Measurements from ENCODE around the gene CACNA1C.

Gene CACNA1C

DNA sequence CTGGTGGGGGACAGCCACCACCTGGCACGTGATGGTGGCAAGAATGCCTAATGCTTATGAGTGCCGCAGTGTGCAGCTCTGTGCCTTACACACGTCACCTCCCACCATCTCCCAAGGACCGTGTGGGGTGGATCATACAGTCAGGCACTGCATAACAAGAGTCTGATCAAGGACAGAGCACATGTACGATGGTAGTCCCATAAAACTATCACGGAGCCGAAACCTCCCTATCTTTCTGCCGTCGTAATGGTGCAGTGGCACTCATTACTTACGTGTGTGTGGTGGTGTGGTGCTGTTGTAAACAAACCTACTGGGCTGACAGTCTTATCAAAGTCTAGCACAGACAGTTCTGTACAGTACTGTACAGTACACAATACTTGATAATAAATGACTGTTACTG is 89.3 kb downstream of the CACNA1C start:
- DNase-seq: no peak

DNA sequence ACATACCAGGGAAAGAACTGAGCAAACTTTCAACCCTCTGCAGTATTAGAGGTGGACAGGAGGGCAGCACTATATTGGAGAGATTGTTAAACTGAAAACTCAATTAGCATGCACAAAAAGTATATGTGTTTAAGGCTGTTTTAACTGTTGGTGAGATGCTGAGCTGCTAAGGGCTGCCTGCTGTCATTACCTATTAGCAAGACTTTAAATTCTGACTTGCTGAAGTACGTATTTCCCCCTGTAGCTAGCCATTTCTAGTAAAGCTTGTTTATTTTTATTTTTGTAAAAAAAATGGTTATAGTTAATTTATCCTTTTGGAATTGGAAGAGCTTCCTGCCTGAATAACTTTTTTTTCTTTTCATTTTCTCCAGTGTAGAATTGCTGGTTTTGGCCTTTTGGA is 92.2 kb downstream of the CACNA1C start:
- no peak for DNase-seq

DNA sequence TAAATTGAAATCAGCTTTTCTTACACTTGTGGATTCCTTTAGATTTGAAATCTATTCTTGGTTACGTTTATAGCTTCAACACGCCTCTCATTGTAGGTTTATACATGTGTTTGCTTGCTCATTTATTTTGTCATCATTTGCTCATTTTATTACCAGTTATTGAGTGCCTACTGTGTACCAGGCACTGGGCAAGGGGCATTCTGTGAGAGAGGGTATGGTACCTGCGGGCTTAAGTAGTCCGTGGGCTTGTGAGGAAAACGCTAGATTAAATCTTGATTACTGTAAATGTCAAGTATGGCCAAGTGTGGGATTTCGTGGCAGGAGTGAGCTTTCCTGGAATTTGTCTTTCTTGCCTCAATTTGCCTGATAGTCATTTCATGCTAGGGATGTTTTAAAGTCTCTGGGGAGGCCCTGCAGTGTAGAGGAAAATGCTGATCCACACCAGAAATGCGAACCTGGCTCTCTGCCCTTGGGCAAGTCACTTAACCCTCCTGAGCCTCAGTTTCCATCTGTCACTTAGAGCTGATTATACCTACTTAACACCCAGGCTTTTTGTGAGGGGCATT is 92.7 kb downstream of the CACNA1C start:
- no peak for DNase-seq

DNA sequence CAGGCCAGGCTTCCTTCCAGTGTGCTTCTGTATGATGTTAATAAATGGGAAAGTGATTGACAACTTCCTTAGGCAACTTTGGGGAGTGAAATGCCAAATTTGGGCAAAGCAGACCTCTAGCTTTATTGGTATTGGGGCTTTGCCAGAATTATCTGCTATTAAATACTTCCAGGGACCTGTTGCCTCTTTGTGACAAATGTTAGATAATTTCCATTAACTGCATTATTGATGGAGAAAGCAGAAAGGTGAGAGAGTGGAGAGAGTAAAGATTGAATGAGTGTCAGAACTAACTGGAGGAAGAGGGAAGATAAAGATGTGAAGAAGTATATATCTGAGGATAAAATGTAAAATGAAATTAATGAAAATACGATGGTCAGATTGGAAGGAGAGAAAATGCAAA is 94.5 kb downstream of the CACNA1C start:
- DNase-seq: no peak

DNA sequence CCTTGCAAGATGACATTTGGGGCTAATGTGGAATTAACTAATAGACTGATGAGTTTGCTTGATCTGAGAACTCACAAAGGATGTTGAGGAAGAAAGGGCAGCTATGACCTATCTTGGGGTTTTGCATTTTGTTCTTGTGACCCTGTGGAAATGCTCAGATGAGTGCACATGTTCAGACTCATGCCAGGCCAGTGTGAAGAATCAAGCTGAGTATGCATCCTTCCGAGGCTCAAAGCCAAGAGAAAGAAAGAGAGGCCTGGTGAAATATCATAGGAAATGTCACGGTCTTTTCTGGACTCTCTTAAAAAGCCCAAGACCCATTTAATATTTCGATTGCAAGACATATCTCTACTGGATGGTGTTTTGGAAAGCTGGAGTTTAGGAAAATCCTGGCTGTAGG is 96.3 kb downstream of the CACNA1C start:
- no peak for DNase-seq

DNA sequence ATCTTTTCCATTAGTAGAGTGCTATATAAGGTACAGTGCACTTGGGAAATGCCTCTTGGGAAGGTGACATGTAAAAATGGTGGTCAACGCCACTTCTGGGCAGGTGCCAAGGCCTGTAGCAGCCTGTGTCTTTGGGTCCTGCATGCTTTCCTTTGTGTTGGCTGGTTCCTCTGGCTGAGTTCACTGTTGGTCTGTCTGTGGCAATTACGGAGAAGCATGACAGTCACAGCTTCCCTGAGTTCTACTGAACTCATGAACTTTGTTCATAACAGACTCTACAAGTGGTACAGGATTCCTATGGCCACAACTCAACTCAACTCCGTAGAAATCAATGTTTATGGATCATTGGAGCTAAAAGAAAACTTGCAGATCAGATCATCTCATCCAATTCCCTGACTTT is 98.0 kb downstream of the CACNA1C start:
- no peak for DNase-seq

DNA sequence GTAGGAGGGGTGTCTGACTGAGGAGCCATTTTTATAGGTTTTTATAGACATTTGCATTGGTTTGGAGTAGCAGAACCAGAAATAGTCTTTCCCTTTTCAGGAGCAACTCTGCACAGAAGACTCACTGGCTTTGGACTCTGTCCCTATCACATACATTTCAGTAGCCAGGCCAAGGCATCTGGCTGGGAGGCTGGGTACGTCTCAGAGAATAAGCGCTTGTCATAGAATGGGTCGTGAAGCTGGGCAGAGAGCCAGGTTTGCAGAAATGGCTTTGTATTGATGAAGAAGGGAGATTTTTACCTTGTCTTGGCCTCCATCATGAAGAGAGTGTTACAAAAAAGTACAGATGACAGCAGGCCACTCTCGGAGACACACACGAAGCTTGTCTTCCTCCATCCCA is 98.6 kb downstream of the CACNA1C start:
- no peak for DNase-seq

DNA sequence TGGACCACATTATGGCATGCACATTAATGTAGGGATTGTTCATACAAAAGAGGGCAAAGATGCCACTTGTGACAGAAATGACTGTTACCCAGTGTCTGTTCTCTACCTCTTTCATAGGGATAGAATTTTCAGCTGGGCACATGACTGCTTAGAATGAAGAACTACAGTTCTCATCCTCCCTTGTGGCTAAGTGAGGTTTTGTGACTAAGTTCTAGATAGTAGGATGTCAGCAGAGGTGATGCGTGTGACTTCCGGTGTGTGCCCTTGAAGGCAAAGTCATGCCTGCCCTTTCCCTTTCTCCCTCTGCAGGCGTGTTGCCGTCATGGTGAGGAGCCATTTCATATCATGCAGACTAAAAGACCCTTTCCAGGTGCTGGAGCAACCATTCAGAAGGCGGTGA is 99.3 kb downstream of the CACNA1C start:
- no peak for DNase-seq

DNA sequence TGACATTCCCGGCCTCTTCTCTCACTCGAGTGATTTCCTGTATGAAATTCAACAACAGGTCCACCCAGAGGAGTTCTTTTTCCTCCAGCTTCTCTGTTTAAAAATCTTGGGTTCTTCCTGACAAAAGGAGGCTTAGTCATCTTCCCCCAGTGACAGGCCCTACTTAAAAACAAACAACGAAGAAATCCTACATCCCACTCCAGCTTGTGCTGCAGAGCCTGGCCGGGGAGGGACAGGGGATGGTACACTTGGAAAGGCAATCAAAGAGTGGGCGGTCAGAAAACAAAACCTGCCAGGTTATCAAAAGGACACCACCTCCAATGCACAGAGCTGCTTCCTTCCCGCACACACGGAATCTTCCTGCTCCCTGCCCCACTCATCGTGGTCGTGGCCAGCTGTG is 101.3 kb downstream of the CACNA1C start:
- no peak for DNase-seq

DNA sequence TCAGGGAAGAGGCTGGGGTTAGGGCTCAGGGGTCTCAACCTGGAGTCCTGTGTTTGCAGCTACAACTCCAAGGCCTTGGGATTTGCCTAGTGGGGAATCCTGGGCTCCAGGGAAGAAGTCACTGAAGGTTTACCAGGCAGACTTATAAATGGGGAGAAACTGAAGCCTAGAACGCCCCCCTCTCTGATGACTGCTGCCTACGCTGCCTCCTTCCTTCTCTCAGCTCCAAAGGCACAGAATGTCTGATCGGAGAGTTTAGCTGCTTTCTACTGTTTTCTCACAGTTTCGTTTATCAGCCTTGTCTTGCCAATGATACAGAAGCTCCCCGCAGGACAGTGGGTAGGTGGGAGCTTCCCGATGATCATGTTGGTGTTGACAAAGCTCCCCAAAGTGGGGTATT is 101.7 kb downstream of the CACNA1C start:
- no peak for DNase-seq

DNA sequence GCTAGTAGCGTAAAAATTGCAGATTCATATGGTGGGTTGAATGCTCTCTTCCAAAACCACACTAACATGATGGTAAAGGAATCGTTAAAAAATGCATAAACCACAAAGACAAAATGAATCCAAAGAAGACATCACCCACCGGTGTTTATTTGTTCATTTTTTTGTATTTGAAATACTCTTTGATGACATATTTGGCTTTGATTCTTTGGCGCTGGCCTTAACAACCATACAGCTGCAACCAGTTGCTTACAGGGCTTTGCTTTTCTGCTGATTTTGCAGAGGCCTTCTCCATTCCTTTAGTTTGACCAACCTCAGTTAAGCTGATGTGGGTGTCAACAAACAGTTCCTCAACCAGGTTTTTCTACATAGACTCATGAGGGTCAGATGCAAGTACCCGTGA is 103.5 kb downstream of the CACNA1C start:
- no peak for DNase-seq

DNA sequence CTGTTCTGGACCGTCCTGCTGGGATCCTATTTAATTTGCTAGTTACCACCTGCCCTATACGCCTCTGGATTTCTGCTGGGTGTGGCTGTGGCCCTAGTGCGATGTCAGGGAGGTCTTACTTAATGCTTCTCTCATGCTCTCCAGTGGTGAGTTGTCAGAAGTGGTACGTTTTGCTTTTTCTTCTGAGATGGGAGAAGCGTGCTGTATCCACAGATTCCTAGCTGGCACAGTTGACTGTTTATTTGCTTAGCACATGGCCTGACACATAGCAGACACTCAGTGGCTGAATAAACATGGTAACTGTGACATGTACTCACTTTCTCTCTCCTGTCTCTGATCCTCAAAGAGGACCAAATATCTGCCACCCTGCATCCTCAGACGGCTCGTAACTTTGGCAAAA is 107.3 kb downstream of the CACNA1C start:
- DNase-seq: no peak

DNA sequence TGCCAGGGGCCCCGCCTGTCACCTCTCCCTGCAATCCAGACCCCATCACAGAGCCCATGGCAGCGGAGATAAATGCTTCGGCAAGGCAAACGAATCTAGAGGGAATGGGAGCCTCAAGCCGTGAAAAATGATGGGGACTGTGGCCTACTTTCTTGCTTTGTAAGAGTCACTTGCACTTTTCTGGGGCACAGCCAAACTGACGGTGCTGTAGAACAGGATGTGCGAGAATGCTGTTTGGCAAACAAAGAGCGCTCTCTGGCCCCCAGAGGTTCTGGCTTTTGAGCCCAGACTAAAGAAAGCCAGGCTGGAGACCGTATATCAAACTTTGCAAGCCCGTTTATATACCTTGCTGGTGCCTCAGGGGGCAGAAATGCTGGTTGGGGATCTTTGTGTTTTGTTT is 108.7 kb downstream of the CACNA1C start:
- DNase-seq: no peak

DNA sequence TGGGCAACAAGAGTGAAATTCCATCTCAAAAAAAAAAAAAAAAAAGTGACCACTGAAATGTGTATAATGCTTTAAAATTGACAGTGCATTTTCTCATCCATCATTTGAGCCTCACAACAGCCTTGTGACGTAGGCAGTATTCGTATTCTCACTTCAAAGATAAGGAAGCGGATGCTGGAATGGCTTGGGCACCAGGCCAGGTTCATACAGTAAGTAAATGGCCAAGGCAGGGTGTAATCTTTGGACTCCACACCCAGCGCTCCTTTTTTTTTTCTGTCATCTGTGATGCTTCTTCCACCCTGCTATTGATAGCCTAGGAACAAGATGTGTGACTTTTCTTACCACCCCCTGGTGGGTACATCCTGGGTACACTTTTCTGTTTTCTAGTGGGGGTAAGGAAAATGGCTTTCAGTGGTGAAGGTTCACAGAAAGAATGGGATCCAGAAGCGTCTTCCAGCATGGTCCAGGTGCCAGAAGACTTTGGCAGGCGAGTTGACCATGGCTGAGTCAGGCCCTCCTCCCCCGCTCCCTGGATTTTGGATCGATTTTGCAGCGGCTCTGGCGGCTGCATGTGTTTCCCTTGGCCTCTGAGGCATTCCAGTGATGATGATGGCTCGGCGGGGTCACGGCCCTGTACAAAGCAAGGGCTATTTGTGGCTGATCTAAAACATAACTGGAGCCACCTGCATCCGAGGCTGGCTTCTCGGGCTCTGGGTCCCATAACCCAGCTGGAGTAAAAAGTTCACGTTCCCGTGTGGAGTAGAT is 110.6 kb downstream of the CACNA1C start:
- DNase-seq: no peak

DNA sequence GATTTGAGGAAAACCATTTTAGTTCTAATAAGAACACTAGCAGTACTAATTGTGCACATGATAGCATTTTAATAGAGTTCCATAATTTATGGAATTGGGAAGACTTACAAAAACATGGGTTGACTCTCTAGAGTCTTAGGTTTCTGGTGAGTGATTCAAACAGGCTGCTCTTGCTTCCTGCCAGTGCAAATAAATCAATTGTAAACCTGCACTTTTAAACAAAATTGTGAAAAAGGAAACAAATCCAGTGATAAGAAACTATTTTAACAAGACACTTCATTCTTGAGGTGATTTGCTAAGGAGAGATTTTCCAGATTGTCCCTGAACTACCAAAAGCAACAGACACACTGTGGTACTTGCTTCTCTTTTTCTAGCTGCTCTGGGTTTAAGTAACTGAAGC is 112.2 kb downstream of the CACNA1C start:
- no peak for DNase-seq

DNA sequence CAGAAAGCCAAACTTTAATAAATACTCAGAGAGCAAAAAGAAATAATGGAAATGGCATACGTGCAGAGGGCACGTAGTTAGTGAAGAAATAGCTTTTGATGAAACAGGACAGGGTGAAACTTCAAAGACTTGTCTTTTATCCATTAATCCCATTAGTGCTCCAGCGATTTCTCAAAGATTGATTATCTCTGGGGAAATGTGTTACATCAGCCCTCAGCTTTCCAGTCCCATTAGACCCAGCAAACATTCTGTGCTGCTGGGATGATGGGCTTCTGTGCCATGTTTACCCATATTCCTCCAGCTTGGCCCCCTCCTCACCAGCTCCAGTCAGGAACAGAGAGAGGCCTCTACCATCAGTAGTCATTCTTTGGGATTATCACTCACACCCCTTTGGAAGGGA is 113.1 kb downstream of the CACNA1C start:
- no peak for DNase-seq

DNA sequence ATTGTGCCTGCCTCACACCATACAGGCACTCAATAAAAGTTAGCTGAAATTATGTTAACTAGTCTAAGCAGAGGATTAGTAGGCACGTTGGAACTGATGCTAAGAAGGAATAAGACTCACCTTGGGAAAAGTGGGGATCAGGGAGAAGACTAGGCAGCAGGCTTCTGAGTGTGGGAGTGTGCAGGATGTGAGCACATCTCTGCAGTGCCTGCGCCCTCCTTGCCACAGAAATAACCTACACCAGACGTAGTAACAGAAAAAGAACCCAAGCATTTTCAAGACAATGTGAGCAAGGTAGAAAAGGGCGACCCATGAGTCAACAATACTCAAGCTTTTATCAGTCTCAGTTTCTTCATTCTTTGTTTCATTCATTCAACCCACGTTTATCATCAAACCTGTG is 113.9 kb downstream of the CACNA1C start:
- no peak for DNase-seq

DNA sequence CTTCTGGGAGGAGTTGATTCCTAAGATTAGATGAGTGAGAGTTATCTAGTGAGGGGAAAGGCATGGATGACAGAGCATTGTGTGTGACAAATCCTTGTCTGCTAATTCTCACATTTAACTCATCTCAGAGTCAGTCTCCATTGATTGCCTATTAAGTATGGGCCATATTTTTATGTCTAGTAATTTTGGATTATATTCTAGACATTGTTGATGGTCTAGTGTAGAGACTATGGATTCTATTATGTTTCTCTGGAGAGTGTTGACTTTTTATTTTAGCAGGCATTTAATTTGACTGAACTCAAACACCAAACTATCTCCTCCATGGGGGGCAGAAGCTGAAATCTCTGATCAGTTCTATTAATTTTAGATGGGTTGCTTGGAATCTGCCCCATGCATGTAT is 114.4 kb downstream of the CACNA1C start:
- DNase-seq: no peak

DNA sequence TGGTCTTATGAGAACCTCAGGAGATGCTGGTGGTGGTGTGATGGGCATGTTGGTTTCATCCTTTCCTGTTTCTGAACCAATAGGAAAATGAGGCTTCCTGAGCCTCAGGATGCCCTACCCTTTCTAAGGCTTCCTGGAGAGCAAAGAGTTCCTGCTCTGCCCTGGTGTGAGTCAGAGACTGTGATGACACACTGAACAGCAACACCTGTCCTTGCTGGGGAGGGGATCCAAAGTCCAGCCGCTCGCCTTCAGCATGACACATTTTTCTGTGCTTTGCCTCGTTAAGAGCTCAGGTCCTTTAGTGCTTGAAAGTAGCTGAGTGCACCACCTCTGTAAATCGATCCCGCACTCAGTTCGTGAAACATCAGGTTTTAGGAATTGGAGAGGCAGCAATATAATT is 116.0 kb downstream of the CACNA1C start:
- DNase-seq: no peak

DNA sequence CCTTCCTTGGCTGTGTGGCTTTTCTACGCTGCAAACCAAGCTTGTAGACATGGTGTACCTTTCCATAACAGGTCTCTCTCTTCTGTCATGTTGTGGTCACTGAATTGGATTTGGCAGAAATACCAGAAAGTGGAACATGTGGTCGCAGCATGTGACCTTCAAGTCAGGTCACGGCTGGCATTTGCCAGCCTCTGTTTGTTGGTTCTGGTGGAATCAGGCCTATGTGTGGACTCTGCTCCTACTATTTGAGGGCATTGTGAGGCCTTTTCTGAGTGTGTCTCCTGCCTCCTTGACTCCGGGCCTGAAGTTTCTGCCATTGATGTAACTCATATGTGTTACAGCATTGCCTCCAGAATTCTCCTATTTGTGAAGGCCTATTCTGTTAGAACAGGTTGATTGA is 116.7 kb downstream of the CACNA1C start:
- DNase-seq: no peak

DNA sequence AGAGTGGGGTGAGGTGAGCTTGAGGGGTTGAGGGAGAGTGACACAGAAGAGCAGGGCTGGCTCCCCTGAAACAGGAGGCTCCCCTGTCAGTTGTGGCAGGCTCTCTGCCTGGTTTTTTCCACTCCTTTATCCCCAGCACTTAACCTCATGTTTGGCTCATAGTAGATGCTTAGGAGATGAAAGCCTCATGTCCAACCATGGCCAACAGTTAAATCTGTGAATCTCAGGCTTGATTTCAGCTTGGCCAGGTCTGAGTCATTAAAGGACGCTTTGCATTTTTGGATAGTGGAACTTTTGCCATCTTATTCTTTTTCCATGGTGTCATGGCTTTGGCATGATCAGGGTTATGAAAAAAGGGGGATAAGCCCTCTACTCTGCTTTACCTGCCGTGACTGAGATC is 117.2 kb downstream of the CACNA1C start:
- no peak for DNase-seq

DNA sequence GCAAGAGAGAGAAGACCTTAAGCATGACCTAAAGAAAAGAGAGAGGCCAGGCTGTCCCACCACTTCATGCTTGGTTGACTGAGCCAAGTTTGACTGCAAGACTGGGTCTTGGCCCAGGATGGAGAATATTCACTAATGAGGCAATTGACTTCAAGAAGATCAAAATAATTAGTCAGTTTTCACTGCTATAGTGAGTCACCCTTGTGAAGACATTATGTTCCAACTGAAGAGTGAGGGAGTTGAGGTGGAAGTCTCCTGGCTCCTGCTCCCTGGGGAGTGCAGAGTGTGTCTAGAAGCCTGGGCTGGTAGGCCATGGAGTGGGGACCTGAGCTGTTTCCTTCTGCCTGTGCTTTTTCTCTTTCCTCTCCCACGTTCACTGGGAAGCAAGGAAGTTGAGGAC is 117.6 kb downstream of the CACNA1C start:
- no peak for DNase-seq

DNA sequence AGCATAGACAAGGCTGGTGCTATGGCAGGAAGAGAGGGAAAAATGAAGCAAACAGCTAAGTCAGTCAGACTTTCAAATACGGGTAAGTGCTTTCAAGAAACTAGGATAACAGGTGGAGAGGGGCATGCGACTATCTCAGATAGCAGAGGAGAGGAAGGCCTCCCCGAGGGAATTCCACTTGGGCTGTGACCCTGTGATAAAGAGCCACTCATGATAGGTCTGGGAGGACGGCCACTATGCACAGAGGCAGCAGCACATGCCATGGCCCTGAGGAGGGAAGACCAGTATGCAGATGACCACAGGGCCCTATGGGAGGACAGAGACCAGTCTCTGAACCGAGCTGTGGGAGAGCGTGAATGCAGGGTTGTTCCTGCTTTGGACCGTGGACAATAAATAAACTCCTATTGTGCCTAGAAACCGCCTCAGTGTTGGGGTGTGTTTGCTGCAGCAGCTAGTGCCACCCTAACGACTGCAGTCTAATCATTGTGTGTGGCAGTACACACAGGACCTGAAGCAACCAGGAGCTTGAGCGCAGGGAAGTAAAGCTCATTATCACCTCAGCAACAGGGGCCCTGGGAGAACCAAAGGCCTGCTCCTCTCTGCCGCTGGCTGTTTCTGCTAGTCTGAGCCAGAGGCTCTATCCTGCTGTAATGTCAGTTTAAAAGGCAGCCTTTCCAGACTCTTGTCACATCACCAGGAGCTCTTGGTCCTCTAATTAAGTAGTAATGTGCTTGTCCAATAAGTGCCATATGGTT is 119.1 kb downstream of the CACNA1C start:
- DNase-seq: no peak

DNA sequence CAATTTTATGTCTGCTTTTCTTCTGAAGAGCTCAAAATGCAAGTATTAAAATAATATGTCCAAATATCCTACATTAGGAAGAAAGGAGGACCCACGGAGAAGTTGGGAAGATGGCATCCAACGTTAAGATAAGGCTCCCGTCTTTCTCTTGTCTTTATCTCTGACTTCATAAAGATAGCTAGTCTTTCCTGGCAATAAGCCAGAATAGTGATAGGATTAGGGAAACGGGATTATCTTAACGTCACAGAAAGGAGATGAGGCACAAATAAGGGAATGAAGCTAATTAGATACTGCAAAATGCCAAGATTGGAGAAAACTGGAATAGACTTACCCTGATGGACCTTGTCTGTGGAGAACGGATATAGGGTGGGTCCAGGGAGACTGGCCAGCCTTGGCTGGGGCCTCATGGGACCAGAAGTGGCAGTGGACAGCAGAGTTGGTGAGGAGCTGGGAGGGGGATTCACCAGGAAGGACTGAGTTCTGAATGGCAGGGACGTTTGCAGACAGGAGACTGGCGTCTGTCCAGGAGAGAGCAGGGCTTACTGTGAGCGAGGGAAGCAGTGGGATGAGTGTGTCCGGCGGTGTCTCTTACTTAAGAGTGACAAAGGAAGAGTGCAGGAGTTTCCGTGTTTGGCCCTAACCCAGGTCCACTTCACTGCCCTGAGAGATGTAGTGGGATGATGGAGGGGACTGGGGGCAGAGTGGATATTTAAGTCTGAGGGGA is 119.9 kb downstream of the CACNA1C start:
- DNase-seq: no peak
